ENCODE data around the gene NCAPH2.

The NCAPH2 gene

GRCh38 chr22:50507991-50508884 is at the start of gene NCAPH2:
Gene NCAPH2, plus strand, starts transcription at chr22:50508224. Its CDS starts 114 bp downstream, at chr22:50508338.
- peaks cover 14% of the 10 kb centered on the region; the same call in 1 of the 2 replicates for H4K20me1 ChIP-seq (ENCODE audit: control insufficient read depth, insufficient read depth, low read depth, low read length)
- peaks cover 80% of the 10 kb centered on the region for H3K79me2 ChIP-seq (ENCODE audit: control insufficient read depth, low read length)
- TF ChIP-seq CTCF (IDR thresholded peaks at IDR 0.05; ENCODE audit: low read depth, low read length, poor library complexity, severe bottlenecking) (no peak), EZH2phosphoT487 (IDR thresholded peaks at IDR 0.05; ENCODE audit: borderline replicate concordance, low read length) (no peak)
- peak within 1 kb of the TSS; percentile 68 for H3K27ac ChIP-seq (ENCODE audit: low read depth, low read length)
- peak within 1 kb of the TSS; percentile 100 for H3K4me3 ChIP-seq (ENCODE audit: low read length)
- peak within 1 kb of the TSS; percentile 99 for H3K4me2 ChIP-seq (ENCODE audit: low read length)
- peaks cover 19% of the 10 kb centered on the region for H3K4me1 ChIP-seq (ENCODE audit: control insufficient read depth, low read length)
- no peaks in the 10 kb centered on the region for H3K9me2 ChIP-seq (replicated peaks; ENCODE audit: control insufficient read depth, low read length)
- H3K27me3 ChIP-seq (ENCODE audit: control insufficient read depth, low read length), result no peaks in the 10 kb centered on the region
- no peaks in the 10 kb centered on the region for H3K9me3 ChIP-seq (ENCODE audit: control insufficient read depth, insufficient read depth, low read length)
- H3F3A ChIP-seq (ENCODE audit: control insufficient read depth, insufficient read depth), result no peaks in the 10 kb centered on the region
- H3K36me3 ChIP-seq (ENCODE audit: control insufficient read depth, low read length), result peaks cover 58% of the 10 kb centered on the region

- no peaks in the 10 kb centered on the region for H4K20me1 ChIP-seq (ENCODE audit: control insufficient read depth, insufficient read depth, low read depth, low read length)
These were observed 49.0 kb upstream of the NCAPH2 start for GRCh38 chr22:50459016-50459415.

GRCh38 chr22:50459496-50460140 is 48.4 kb upstream of the NCAPH2 start:
- no peaks in the 10 kb centered on the region for H3K9me2 ChIP-seq (replicated peaks; ENCODE audit: control insufficient read depth, low read length)
- H3K27ac ChIP-seq (ENCODE audit: low read depth, low read length), result no peak overlapping the region
- no peaks in the 10 kb centered on the region for H3K9me3 ChIP-seq (ENCODE audit: control insufficient read depth, insufficient read depth, low read length)
- no peaks in the 10 kb centered on the region for H3K4me1 ChIP-seq (ENCODE audit: control insufficient read depth, low read length)
- H3K36me3 ChIP-seq (ENCODE audit: control insufficient read depth, low read length), result peaks cover 95% of the 10 kb centered on the region
- no peak overlapping the region for H3K4me3 ChIP-seq (ENCODE audit: low read length)
- TF ChIP-seq CTCF (IDR thresholded peaks at IDR 0.05; ENCODE audit: low read depth, low read length, poor library complexity, severe bottlenecking) (peak; percentile 16), EZH2phosphoT487 (IDR thresholded peaks at IDR 0.05; ENCODE audit: borderline replicate concordance, low read length) (no peak)
- no peaks in the 10 kb centered on the region for H3K27me3 ChIP-seq (ENCODE audit: control insufficient read depth, low read length)
- no peak overlapping the region for H3K4me2 ChIP-seq (ENCODE audit: low read length)
- H4K20me1 ChIP-seq (ENCODE audit: control insufficient read depth, insufficient read depth, low read depth, low read length), result no peaks in the 10 kb centered on the region
- peaks cover 10% of the 10 kb centered on the region for H3K79me2 ChIP-seq (ENCODE audit: control insufficient read depth, low read length)
- H3F3A ChIP-seq (ENCODE audit: control insufficient read depth, insufficient read depth), result no peaks in the 10 kb centered on the region

More at GRCh38 chr22:50459016-50459415, 49.0 kb upstream of the NCAPH2 start:
- Histone ChIP-seq H3K9me2 (replicated peaks; ENCODE audit: control insufficient read depth, low read length) (no peaks in the 10 kb centered on the region), H3K79me2 (ENCODE audit: control insufficient read depth, low read length) (peaks cover 6% of the 10 kb centered on the region), H3K9me3 (ENCODE audit: control insufficient read depth, insufficient read depth, low read length) (no peaks in the 10 kb centered on the region), H3K4me3 (ENCODE audit: low read length) (no peak overlapping the region), H3K27me3 (ENCODE audit: control insufficient read depth, low read length) (no peaks in the 10 kb centered on the region), H3K4me2 (ENCODE audit: low read length) (no peak overlapping the region), H3K36me3 (ENCODE audit: control insufficient read depth, low read length) (peaks cover 95% of the 10 kb centered on the region), H3K4me1 (ENCODE audit: control insufficient read depth, low read length) (peaks cover 3% of the 10 kb centered on the region; the same call in 1 of the 2 replicates), H3F3A (ENCODE audit: control insufficient read depth, insufficient read depth) (no peaks in the 10 kb centered on the region), H3K27ac (ENCODE audit: low read depth, low read length) (no peak overlapping the region)
- TF ChIP-seq EZH2phosphoT487 (IDR thresholded peaks at IDR 0.05; ENCODE audit: borderline replicate concordance, low read length) (no peak), CTCF (IDR thresholded peaks at IDR 0.05; ENCODE audit: low read depth, low read length, poor library complexity, severe bottlenecking) (no peak)
